ENCODE data around the gene EEFSEC.

The EEFSEC gene

GRCh38 chr3:128239304-128239703, 86.0 kb downstream of the EEFSEC start:
- FAIRE-seq (no peak), DNase-seq (ENCODE audit: insufficient read length) (no peak)
- TF ChIP-seq POLR2A (IDR thresholded peaks at IDR 0.05; ENCODE audit: low read depth, low read length) = no peak
- no peak for TF ChIP-seq POLR2AphosphoS5 (IDR thresholded peaks at IDR 0.05; ENCODE audit: low read depth, low read length)
- TF ChIP-seq TAF1 (IDR thresholded peaks at IDR 0.05; ENCODE audit: borderline replicate concordance, low read depth, low read length) = no peak

- no peak for TF ChIP-seq TAF1 (IDR thresholded peaks at IDR 0.05; ENCODE audit: borderline replicate concordance, low read depth, low read length)
- no peak for TF ChIP-seq POLR2A (IDR thresholded peaks at IDR 0.05; ENCODE audit: low read depth, low read length)
- FAIRE-seq = no peak
- no peak for DNase-seq (ENCODE audit: insufficient read length)
Measured at GRCh38 chr3:128240232-128240631, 87.0 kb downstream of the EEFSEC start.

DNA sequence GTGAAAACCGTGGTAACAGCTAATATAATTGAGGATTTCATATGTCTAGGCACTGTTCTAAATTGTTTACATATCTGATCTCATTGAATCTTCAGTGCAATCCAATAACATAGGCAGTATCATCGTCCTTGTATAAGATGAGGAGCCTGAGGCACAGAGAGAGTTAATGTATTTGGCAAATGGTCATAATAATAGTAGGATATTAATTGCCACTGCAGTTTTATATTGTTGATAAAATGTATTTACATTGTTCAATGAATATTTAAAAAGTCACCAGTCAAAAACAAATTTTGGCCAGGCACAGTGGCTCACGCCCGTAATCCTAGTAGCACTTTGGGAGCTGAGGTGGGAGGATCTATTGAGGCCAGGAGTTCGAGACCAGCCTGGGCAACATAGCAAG, 88.5 kb downstream of the EEFSEC start:
- no peak for DNase-seq (ENCODE audit: insufficient read length)
- FAIRE-seq = no peak

DNA sequence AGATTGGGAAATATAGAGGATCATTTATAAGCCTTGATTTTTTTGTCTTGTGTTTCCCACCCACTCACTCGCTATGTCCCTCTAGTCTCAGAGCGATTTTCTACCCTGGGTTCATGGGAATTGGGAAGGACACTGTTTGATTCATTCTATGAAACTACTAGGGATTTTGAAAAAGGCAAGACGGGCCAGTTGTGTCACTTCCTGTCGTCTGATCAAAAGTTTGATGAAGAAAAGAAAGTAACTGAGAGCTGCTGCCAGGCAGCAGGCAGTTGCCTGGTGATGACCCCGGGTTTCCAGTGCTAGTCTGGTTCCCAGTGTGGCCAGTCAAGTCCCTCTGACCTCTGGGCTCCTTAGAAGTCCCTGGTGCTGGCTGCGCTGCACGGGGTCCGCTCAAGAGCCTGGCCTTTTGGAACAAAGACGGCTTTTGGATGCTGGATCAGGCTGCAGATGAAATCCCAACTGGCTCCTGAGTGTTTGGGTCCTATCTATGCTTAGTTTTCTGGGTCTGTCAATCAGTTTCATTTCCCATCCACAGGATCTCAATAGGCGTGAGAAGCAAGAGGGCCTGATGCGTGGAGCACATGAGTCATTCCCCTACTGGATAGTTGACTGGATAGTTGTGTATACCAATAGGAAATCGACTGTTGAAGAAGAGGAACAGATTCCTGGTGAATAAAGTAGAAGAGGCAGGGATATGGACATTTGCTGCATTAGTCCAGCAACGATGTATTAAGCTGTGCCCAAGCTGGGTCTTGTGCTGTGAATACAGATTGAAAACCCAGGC, 89.7 kb downstream of the EEFSEC start:
- FAIRE-seq (no peak), DNase-seq (ENCODE audit: insufficient read length) (no peak)
- TF ChIP-seq POLR2A (IDR thresholded peaks at IDR 0.05; ENCODE audit: low read depth, low read length) = no peak
- no peak for TF ChIP-seq POLR2AphosphoS5 (IDR thresholded peaks at IDR 0.05; ENCODE audit: low read depth, low read length)
- TF ChIP-seq TAF1 (IDR thresholded peaks at IDR 0.05; ENCODE audit: borderline replicate concordance, low read depth, low read length) = no peak

More for the DNA sequence above, 88.5 kb downstream of the EEFSEC start:
- TF ChIP-seq POLR2A (IDR thresholded peaks at IDR 0.05; ENCODE audit: low read depth, low read length) (no peak), TAF1 (IDR thresholded peaks at IDR 0.05; ENCODE audit: borderline replicate concordance, low read depth, low read length) (no peak)

DNA sequence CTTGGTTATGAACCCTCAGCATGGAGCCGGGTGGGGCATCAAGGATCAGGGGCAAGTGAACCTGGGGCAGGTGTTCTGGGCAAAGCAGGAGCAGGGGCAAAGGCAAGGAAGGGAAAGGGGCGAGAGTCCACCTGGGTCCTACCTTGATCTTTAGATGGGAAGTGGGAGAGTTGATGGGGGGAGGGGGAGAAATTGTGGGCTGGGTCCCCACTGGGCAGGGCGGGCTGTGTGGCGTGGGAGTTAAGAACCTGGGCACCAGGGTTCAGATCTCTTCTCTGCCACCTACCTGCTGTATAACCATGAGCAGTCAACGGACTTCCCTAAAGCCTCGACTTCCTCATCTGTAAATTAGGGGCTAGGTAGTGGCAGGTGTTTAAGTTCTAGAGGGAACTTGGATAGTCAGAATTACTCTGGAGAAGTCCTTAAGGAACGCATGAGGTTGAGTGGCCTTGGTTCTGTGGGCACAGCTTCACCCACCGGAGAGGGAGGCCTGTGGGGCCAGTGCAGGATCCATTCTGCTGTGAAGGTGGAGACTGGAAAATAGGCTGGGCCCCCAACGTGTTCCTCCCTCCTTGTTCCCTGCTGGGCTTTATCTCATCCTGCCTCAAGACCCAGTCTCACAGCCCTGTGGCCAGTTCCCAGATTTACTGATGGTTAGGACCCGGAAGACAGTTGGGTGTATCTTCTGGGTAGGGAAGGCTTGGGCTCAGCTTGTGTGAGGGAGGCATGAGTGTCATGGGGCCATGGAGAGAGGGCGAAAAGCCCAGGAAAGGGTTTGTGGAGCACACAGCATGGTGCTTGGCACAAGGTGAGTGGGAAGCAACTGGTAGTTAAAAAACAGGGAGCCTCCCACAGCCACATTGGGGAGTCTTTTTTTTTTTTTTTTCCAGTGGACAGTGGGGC, 90.6 kb downstream of the EEFSEC start:
- no peak for TF ChIP-seq TAF1 (IDR thresholded peaks at IDR 0.05; ENCODE audit: borderline replicate concordance, low read depth, low read length)
- TF ChIP-seq POLR2AphosphoS5 (IDR thresholded peaks at IDR 0.05; ENCODE audit: low read depth, low read length) = no peak
- DNase-seq (ENCODE audit: insufficient read length) (no peak), FAIRE-seq (no peak)

DNA sequence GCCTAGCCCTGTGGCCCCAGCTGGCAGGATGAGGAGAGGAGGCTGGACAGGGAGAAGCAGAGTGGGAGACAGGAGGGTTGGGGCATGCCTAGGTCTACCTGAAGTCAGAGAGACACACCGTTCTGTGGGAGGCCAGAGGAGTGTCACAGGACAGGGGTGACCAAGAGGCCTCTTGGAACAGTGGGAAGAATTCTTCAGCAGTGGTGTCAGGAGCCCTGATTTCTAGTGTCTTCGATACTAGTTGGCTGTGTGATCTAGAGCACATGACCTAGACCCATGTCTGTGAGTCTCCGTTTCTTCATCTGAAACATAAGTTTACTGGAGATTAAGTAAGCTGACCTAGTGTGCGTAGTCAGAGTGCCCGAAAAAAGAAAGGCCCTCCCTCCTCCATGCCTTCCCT, 92.2 kb downstream of the EEFSEC start:
- DNase-seq (ENCODE audit: insufficient read length) (no peak), FAIRE-seq (no peak)
- TF ChIP-seq TAF1 (IDR thresholded peaks at IDR 0.05; ENCODE audit: borderline replicate concordance, low read depth, low read length) (no peak), POLR2A (IDR thresholded peaks at IDR 0.05; ENCODE audit: low read depth, low read length) (no peak), POLR2AphosphoS5 (IDR thresholded peaks at IDR 0.05; ENCODE audit: low read depth, low read length) (no peak)

DNA sequence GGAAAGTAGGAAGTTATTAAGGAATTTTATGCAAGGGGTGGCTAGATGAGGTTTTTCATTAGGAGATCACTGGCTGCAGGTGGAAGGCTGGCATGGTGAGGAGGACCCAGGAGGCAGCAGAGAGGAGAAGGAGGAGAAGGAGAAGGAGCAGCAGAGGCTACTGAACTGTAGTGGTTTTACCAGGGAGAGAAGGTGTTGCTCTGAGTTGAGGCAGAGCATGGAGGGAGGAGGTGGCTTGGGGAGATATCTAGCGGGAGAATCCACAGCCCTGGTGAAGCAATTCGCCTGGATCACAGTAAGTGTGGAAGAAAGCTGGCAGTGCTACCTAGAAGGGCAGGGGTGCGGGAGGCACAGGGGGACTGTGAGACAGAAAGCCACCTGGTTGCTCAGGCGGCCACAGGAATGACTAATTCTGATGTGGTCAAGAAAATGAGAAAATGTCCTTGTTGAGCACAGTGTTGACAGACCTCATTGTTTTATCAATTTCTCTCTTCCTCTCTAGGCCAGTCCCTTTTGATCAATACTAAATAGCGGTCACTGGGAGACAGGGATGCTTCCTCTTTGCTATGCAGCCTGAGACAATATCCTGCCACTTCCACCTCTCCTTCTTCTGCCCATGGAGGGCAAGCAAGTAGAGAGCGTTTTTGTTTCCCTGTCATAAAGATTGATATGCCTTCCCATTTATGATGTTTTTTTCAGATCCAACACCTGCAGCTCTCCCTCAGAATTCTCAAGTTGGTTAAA, 94.6 kb downstream of the EEFSEC start:
- FAIRE-seq = no peak

DNA sequence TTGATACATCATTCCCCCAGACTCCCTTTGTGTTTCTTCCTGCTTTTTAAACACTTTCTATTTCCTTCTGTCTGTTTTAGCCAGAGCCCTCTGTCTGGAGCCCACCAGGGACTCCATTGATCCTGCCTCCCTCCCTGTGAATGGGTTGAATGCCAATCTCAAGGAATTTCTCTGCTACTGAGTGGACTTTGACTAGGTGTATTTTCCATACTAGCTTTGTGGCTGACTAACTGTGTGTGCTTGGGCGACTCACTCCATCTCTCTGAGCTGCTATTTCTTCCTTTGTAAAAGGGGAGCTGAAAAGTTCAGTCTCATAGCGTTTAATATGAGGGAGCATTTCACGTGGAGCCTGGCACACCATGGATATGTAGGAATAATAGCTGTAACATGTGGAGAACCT, 98.8 kb downstream of the EEFSEC start:
- no peak for DNase-seq (ENCODE audit: insufficient read length)
- no peak for FAIRE-seq
- TF ChIP-seq TAF1 (IDR thresholded peaks at IDR 0.05; ENCODE audit: borderline replicate concordance, low read depth, low read length) (no peak), POLR2AphosphoS5 (IDR thresholded peaks at IDR 0.05; ENCODE audit: low read depth, low read length) (no peak), POLR2A (IDR thresholded peaks at IDR 0.05; ENCODE audit: low read depth, low read length) (no peak)

More for the DNA sequence above, 94.6 kb downstream of the EEFSEC start:
- no peak for DNase-seq (ENCODE audit: insufficient read length)
- TF ChIP-seq TAF1 (IDR thresholded peaks at IDR 0.05; ENCODE audit: borderline replicate concordance, low read depth, low read length) (no peak), POLR2AphosphoS5 (IDR thresholded peaks at IDR 0.05; ENCODE audit: low read depth, low read length) (no peak), POLR2A (IDR thresholded peaks at IDR 0.05; ENCODE audit: low read depth, low read length) (no peak)

DNA sequence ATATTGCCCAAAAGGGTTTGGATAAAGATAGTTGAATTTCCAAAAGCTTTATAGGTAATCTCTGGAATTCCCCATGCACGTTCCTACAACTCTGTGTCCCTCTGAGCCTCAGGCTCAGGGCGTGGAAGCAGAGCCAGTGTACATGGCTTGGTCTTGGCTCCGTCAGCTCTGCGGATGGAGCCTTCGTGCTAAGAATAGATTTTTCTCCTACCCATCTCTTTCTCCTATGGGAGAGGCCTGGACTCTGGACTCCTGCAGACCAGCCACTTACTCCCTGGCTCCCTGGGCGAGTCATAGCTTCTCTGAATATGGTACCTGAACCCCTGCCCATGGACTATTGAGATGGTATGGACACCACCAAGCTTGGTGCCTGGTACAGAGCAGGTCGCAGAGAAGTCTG, 99.9 kb downstream of the EEFSEC start:
- TF ChIP-seq TAF1 (IDR thresholded peaks at IDR 0.05; ENCODE audit: borderline replicate concordance, low read depth, low read length) = no peak
- TF ChIP-seq POLR2A (IDR thresholded peaks at IDR 0.05; ENCODE audit: low read depth, low read length) = no peak
- no peak for TF ChIP-seq POLR2AphosphoS5 (IDR thresholded peaks at IDR 0.05; ENCODE audit: low read depth, low read length)
- no peak for FAIRE-seq
- DNase-seq (ENCODE audit: insufficient read length) = no peak

GRCh38 chr3:128254066-128254590, 100.8 kb downstream of the EEFSEC start:
- DNase-seq (ENCODE audit: insufficient read length) (no peak), FAIRE-seq (no peak)
- no peak for TF ChIP-seq TAF1 (IDR thresholded peaks at IDR 0.05; ENCODE audit: borderline replicate concordance, low read depth, low read length)

DNA sequence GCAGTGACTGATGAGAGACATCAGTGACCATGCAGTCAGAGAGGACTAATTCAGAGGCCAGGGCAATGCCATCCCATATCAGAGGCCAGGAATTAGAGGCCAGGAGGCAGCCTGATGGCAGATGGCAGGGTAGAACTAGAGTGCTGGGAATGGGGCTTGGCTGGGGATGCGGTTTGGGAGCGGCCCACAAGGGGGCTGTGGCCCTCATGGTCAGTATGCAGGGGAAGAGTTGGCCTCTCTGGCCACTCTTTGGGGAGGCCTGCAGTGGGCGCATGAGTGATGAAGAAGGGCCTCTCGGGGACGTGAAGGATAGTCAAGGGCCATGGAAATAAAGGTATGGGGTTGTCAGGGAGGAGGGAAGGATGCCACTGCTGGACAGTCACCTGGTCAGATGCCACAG, 101.7 kb downstream of the EEFSEC start:
- FAIRE-seq (no peak), DNase-seq (ENCODE audit: insufficient read length) (no peak)
- TF ChIP-seq TAF1 (IDR thresholded peaks at IDR 0.05; ENCODE audit: borderline replicate concordance, low read depth, low read length) (no peak), POLR2AphosphoS5 (IDR thresholded peaks at IDR 0.05; ENCODE audit: low read depth, low read length) (no peak)

All from GM12892 (cell line).